ELF-1 (cell line): Measurements from ENCODE around the gene PTCD1.

Experiments
- DNase-seq: peaks from one replicate; pipeline ENCODE4 v3.0.0-alpha.2; 2016; ENCODE audit warnings: low read depth, low spot score

PTCD1 gene

GRCh38 chr7:99409192-99409572, 29.4 kb downstream of the PTCD1 start:
- DNase-seq: no peak

GRCh38 chr7:99408379-99409191, 30.0 kb downstream of the PTCD1 start, which contains the start of the genes BUD31 and PDAP1:
TSS of gene BUD31 (plus strand) at chr7:99408969. CDS start at chr7:99411093, 2,124 bp downstream.
TSS of gene PDAP1 (minus strand) at chr7:99408597. CDS start at chr7:99408548, 49 bp downstream.
- peak; percentile 99 for DNase-seq

- DNase-seq: no peak
Observed at GRCh38 chr7:99407872-99408378, 30.7 kb downstream of the PTCD1 start.

- no peak for DNase-seq
Observed at GRCh38 chr7:99406557-99406956, 32.0 kb downstream of the PTCD1 start.

- DNase-seq: no peak
Observed at GRCh38 chr7:99404977-99405320, 33.6 kb downstream of the PTCD1 start.

GRCh38 chr7:99404235-99404976, 34.2 kb downstream of the PTCD1 start:
- DNase-seq: no peak

- DNase-seq: no peak
Observed at GRCh38 chr7:99403764-99404163, 34.8 kb downstream of the PTCD1 start.

- no peak for DNase-seq
Observed at GRCh38 chr7:99402854-99403253, 35.7 kb downstream of the PTCD1 start.

- no peak for DNase-seq
Observed at GRCh38 chr7:99399597-99399996, 39.0 kb downstream of the PTCD1 start.

- DNase-seq: no peak
Observed at GRCh38 chr7:99398891-99399445, 39.6 kb downstream of the PTCD1 start.

GRCh38 chr7:99397297-99397983, 41.2 kb downstream of the PTCD1 start:
- DNase-seq: no peak

- no peak for DNase-seq
Observed at GRCh38 chr7:99396418-99397296, 41.9 kb downstream of the PTCD1 start.

- DNase-seq: no peak
Observed at GRCh38 chr7:99395616-99396327, 42.8 kb downstream of the PTCD1 start.

- DNase-seq: no peak
Observed at GRCh38 chr7:99394188-99394502, 44.5 kb downstream of the PTCD1 start.

- DNase-seq: peak; percentile 94
Observed at GRCh38 chr7:99393355-99394187, 45.0 kb downstream of the PTCD1 start.

GRCh38 chr7:99392659-99393354, 45.8 kb downstream of the PTCD1 start:
- DNase-seq: peak; percentile 93

GRCh38 chr7:99392046-99392445, 46.6 kb downstream of the PTCD1 start:
- no peak for DNase-seq

- no peak for DNase-seq
Observed at GRCh38 chr7:99390941-99391602, 47.5 kb downstream of the PTCD1 start.
